PFSK-1 (cell line): Measurements from ENCODE around the gene MAN2A2.

Source experiments
- FOXP2 ChIP-seq: optimal IDR thresholded peaks from 2 replicates; pipeline ENCODE3; 2011; ENCODE audit warnings: borderline replicate concordance, control low read depth, inconsistent platforms; ENCODE audit not compliant: insufficient read depth; ENCODE audit errors: extremely low read length, extremely low read depth
- POLR2AphosphoS5 ChIP-seq: IDR thresholded peaks from 2 replicates; pipeline ENCODE4 v1.6.1; 2012; ENCODE audit warnings: low read depth, mild to moderate bottlenecking, control low read depth, low read length, moderate library complexity
- SIN3A ChIP-seq: IDR thresholded peaks from 2 replicates; pipeline ENCODE4 v1.6.1; 2012; ENCODE audit warnings: mild to moderate bottlenecking, low read length, moderate library complexity, borderline replicate concordance; ENCODE audit not compliant: insufficient read depth
- TAF1 ChIP-seq: IDR thresholded peaks from 2 replicates; pipeline ENCODE4 v1.6.1; 2012; ENCODE audit warnings: low read length, control low read depth, borderline replicate concordance; ENCODE audit not compliant: insufficient read depth
- TF ChIP-seq, protein P1 (sequence below), 2 experiments: IDR thresholded peaks; 2 replicates each; pipeline versions ENCODE4 v1.6.1 to v1.8.0; 2011 to 2012; ENCODE audit warnings: low read depth in 2 of 2, low read length in 2 of 2, control low read depth in 1 of 2, inconsistent platforms in 1 of 2, mild to moderate bottlenecking in 1 of 2, moderate library complexity in 1 of 2; ENCODE audit not compliant: insufficient read depth in 1 of 2

Gene MAN2A2

DNA sequence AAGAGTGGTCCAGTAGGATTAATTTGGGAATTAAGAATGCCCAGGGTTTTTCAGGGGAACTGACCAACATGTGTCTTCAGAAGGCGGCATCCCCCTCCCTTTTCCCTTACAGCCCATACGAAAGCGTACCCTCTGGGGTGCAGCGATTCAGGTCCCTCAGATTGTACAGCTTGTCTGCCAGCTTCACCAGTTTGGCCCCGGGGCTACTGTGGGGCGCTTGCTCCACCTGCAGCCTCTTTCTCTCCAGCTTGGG lies 28.4 kb downstream of the MAN2A2 start:
- no peak for TF ChIP-seq TAF1
- TF ChIP-seq, protein P1, sequence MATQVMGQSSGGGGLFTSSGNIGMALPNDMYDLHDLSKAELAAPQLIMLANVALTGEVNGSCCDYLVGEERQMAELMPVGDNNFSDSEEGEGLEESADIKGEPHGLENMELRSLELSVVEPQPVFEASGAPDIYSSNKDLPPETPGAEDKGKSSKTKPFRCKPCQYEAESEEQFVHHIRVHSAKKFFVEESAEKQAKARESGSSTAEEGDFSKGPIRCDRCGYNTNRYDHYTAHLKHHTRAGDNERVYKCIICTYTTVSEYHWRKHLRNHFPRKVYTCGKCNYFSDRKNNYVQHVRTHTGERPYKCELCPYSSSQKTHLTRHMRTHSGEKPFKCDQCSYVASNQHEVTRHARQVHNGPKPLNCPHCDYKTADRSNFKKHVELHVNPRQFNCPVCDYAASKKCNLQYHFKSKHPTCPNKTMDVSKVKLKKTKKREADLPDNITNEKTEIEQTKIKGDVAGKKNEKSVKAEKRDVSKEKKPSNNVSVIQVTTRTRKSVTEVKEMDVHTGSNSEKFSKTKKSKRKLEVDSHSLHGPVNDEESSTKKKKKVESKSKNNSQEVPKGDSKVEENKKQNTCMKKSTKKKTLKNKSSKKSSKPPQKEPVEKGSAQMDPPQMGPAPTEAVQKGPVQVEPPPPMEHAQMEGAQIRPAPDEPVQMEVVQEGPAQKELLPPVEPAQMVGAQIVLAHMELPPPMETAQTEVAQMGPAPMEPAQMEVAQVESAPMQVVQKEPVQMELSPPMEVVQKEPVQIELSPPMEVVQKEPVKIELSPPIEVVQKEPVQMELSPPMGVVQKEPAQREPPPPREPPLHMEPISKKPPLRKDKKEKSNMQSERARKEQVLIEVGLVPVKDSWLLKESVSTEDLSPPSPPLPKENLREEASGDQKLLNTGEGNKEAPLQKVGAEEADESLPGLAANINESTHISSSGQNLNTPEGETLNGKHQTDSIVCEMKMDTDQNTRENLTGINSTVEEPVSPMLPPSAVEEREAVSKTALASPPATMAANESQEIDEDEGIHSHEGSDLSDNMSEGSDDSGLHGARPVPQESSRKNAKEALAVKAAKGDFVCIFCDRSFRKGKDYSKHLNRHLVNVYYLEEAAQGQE (IDR thresholded peaks at IDR 0.05; ENCODE audit: insufficient read depth in 1 of 2, low read depth in 2 of 2, low read length in 2 of 2): no peak
- no peak for TF ChIP-seq SIN3A
- TF ChIP-seq FOXP2: no peak
- TF ChIP-seq POLR2AphosphoS5: no peak

DNA sequence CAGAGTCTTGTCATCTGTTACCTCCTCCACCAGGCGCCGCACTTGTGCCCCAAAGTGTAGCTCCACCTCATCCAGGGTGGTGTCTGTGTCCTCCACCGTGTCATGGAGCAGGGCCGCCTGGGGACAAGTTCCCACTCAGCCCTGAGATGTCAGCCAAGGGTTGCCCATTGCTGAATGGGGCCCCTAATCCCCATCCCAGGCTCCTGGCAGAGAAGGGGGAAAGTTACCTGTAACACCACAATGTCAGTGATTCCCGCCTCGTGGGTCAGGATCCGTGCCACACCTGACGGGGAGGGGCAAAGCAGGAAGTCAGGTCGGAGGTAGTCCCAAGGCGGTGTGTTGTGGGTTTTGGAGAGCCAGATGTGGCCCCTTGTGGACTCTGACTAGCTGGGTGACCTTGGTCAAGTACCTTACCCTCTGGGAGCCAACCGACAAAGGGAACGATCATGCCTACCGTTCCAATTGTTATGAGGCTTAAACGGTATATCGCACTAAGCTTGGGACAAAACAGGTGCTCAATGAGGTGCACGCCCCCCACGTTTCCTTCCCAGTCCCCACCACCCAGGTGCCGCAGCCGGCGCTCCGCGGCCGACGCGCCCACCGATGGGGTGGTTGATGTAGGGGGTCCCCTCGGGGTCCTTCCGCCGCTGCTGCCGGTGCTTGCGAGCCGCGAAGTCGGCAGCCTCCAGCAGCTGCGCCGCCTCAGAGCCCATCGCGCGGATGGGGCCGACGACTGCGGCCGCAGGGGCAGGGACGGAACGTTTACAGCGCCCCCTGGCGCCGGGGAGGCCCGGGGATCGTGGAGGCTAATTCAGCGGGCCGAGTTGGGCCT lies 28.9 kb downstream of the MAN2A2 start, which contains the start of gene HDDC3:
Gene HDDC3 (minus strand): TSS at position 722 of the 832 bp plus-strand sequence. CDS start 9 bp downstream, at position 713.
- TF ChIP-seq POLR2AphosphoS5 (peak; percentile 76), SIN3A (0 out of 2 replicates have a peak, but pooled peaks have one; percentile 46), TAF1 (peak; percentile 87), FOXP2 (peak; percentile 74)
- TF ChIP-seq, protein P1 (IDR thresholded peaks at IDR 0.05; ENCODE audit: insufficient read depth in 1 of 2, low read depth in 2 of 2, low read length in 2 of 2): peak; percentile 56 to 59; a peak in 2 of 4 replicates

DNA sequence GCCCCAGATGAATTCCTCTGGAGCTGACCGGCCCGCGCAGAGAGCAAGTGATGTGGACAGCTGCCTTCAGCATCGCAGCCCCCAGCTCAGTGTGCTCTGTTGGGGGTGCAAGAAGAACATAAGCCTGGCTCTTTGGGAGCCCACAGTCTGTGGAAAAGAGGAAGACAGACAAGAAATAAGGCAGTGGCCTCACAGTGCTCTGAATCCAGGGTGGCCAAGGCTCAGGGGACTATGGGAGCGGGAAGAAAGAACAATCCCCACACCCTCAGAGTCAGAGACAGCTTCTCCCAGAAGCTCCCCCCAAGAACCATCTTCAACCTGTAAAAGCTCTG lies 29.5 kb downstream of the MAN2A2 start:
- TF ChIP-seq TAF1 (no peak), SIN3A (no peak), FOXP2 (no peak), POLR2AphosphoS5 (no peak)
- TF ChIP-seq, protein P1 (IDR thresholded peaks at IDR 0.05; ENCODE audit: insufficient read depth in 1 of 2, low read depth in 2 of 2, low read length in 2 of 2): no peak; a peak in 1 of 4 replicates

DNA sequence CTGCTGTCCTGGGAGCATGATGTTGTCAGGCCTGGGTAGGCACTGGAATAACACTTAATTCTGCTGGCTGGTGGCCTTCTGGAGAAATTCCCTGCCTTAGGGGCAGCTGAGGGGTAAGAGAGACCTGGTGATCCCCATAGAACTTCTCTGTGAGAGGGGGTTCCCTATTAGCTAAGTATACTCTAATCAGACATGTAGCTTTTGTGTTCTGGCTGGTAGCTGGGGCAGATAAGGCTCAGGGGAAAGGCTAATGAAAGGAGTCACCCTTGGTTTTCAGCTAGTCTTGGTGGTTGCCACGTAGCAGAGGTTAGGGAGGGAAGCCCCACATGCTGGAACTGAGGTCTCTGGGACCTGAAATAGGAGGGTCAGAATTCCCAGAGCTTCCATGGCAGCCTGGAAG lies 30.2 kb downstream of the MAN2A2 start:
- no peak for TF ChIP-seq TAF1
- no peak for TF ChIP-seq POLR2AphosphoS5
- TF ChIP-seq FOXP2: no peak

DNA sequence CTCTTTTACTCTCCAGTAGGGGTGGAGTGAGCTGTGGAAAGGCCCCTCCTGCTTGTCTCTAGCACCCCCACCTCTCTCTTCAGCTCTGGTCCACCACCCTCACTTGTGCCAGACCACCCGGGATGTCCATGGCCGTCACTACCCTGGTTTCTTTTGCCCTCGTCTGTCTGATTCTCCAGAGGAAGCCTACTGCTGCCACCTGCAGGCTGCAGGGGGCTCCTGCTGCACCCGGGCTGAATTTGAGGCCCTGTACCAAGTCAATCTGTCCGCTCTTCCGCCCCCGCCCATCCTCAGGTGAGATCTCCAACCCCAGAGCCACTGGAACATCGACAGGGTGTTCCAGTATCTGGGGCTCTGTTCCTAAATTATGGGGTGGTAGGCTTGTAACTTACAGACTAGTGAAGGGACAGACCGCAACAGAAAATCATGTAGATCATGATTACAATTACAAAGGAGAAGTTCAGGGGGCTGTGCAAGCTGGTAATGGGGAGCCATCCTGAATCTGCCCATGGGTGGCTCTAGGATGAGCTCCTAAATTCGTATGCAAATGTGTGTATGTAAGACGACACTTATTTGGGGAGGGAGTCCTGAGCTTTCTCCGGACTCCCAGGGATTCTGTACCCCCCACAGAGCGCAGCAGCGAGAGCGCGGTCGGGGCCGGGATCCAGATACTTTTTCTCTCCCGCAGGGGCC lies 31.3 kb downstream of the MAN2A2 start:
- TF ChIP-seq SIN3A (no peak), TAF1 (peak; percentile 10; the same call in 1 of the 2 replicates), POLR2AphosphoS5 (no peak), FOXP2 (peak; percentile 42)
- TF ChIP-seq, protein P1 (IDR thresholded peaks at IDR 0.05; ENCODE audit: insufficient read depth in 1 of 2, low read depth in 2 of 2, low read length in 2 of 2): no peak
